Suprapubic skin (tissue), 4 donors: ENCODE results near the gene FAM9C.

Experiments used
- POLR2A ChIP-seq, 2 donors: fragments of 450-650 bp; IDR thresholded peaks; one replicate each; pipeline ENCODE4 v1.6.1; 2017; ENCODE audit warnings: antibody characterized with exemption in 2 of 2, mild to moderate bottlenecking in 2 of 2, moderate library complexity in 2 of 2
- POLR2AphosphoS5 ChIP-seq, 3 donors: sonication (generic); formaldehyde crosslinking; IDR thresholded peaks; one replicate each; pipeline ENCODE4 v1.6.1; 2017; ENCODE audit warnings: antibody characterized with exemption in 3 of 3
- TF ChIP-seq, protein P1 (sequence below), 2 donors: fragments of 200-600 bp in 1 of 2; fragments of 450-650 bp in 1 of 2; sonication (generic) in 1 of 2; IDR thresholded peaks; one replicate each; pipeline ENCODE4 v1.5.1; 2016 to 2019; ENCODE audit warnings: antibody characterized with exemption in 2 of 2, mild to moderate bottlenecking in 1 of 2, moderate library complexity in 1 of 2

DNA sequence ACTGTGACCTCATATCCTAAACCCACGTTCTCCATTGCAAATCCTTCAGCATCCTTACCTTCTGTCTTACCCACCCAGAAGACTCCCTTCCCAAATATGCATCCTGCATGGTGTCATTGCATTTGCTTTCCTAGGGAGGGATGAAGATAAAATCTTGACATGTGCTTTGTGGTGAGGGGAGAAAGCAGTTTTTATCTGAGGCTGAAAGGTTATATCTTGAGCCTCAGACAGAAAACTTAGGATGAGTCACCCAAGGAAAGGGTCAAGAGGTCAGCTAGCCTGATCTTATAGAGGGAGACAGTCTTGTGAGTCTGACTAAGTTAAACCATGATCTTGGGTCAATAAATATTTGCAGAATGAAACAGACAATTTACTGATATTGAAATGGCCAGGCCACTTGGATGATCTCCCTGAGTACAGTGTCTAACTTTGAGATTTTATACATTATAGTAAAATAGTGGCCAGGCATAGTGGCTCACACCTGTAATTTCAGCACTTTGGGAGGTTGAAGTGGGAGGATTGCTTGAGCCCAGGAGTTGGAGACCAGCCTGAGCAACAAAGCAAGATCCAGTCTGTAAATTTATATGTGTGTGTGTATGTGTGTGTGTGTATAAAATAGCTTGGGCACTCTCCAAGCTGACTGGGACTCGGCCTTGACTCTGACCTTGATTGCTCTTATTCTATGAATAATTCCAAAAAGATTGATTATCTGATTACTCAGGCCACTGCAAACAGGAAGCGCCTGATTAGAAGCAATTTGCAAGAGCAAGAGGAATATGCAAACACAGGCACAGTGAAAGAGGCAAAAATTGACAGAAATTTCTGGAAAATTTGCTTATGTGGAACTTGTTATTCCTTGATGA is 15.4 kb upstream of the FAM9C start:
- TF ChIP-seq POLR2A (IDR thresholded peaks at IDR 0.05) (no peak), POLR2AphosphoS5 (IDR thresholded peaks at IDR 0.05) (no peak)
- TF ChIP-seq, protein P1, sequence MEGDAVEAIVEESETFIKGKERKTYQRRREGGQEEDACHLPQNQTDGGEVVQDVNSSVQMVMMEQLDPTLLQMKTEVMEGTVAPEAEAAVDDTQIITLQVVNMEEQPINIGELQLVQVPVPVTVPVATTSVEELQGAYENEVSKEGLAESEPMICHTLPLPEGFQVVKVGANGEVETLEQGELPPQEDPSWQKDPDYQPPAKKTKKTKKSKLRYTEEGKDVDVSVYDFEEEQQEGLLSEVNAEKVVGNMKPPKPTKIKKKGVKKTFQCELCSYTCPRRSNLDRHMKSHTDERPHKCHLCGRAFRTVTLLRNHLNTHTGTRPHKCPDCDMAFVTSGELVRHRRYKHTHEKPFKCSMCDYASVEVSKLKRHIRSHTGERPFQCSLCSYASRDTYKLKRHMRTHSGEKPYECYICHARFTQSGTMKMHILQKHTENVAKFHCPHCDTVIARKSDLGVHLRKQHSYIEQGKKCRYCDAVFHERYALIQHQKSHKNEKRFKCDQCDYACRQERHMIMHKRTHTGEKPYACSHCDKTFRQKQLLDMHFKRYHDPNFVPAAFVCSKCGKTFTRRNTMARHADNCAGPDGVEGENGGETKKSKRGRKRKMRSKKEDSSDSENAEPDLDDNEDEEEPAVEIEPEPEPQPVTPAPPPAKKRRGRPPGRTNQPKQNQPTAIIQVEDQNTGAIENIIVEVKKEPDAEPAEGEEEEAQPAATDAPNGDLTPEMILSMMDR (IDR thresholded peaks at IDR 0.05) = no peak
